Naive thymus-derived CD8-positive, alpha-beta T cell (primary cell): ENCODE measurements around the gene TWIST1. TPM values are rescaled to one million over a fixed set of nuclear protein-coding genes. Genes with fewer than 3 reads are reported as not detected.

ENCODE experiments used
- ATAC-seq, 2 donors: fragments of 150-1000 bp; cut with Tn5 transposase in 1 of 2; sonication (Bioruptor Pico), chemical (Tn5 transposase) in 1 of 2; 1 replicate in 1 of 2; 2 replicates in 1 of 2; pipeline ENCODE4 v1.10.0; 2021; ENCODE audit warnings: mild to moderate bottlenecking in 2 of 2, moderate library complexity in 2 of 2
- POLR2A ChIA-PET: fragments of 350-600 bp; sonication (Branson Sonifier 250); formaldehyde crosslinking; loops from one replicate; lab custom pipeline; 2021; ENCODE audit warnings: antibody characterized with exemption; lab: Charles Lee
- DNase-seq, 10 donors: peaks; one replicate each; pipeline versions ENCODE4 v3.0.0 to v3.0.0-alpha.2; 2020 to 2022
- H3K27ac Mint-ChIP-seq, 10 donors: one replicate each; pipeline ENCODE4 v1.8.0; 2020 to 2022; ENCODE audit warnings: mild to moderate bottlenecking in 10 of 10, mixed read lengths in 10 of 10, moderate library complexity in 4 of 10, inconsistent platforms in 1 of 10
- H3K27me3 Mint-ChIP-seq, 5 donors: one replicate each; pipeline ENCODE4 v1.8.0; 2021 to 2022; ENCODE audit warnings: mixed read lengths in 5 of 5
- H3K36me3 Mint-ChIP-seq, 3 donors: one replicate each; pipeline ENCODE4 v1.8.0; 2020 to 2022; ENCODE audit warnings: mixed read lengths in 3 of 3, mild to moderate bottlenecking in 2 of 3, inconsistent platforms in 1 of 3
- H3K4me1 Mint-ChIP-seq, 4 donors: one replicate each; pipeline ENCODE4 v1.8.0; 2021 to 2022; ENCODE audit warnings: mixed read lengths in 4 of 4
- H3K4me3 Mint-ChIP-seq, 10 donors: one replicate each; pipeline ENCODE4 v1.8.0; 2020 to 2022; ENCODE audit warnings: mild to moderate bottlenecking in 10 of 10, mixed read lengths in 10 of 10, moderate library complexity in 6 of 10, inconsistent platforms in 1 of 10
- H3K9me3 Mint-ChIP-seq, 9 donors: one replicate each; pipeline ENCODE4 v1.8.0; 2020 to 2022; ENCODE audit warnings: mixed read lengths in 9 of 9, mild to moderate bottlenecking in 3 of 9, inconsistent platforms in 1 of 9, moderate library complexity in 1 of 9
- polyA plus RNA-seq, 3 donors: library from polyadenylated mRNA; unstranded; fragments of 300-500 nt; fragmentation: Illumina TruSeq; gene quantifications; one replicate each; pipeline ENCODE4 v1.2.3, GENCODE V29; 2021
- total RNA-seq, 8 experiments: library from RNA in 2 of 8; stranded (reverse) in 2 of 8; gene quantifications; one replicate each; pipeline ENCODE4 v1.2.3 and lab custom pipeline; 2021 to 2026

The TWIST1 gene
- total and polyA plus RNA-seq, 5 experiments from 2014 or later, result not detected

DNA sequence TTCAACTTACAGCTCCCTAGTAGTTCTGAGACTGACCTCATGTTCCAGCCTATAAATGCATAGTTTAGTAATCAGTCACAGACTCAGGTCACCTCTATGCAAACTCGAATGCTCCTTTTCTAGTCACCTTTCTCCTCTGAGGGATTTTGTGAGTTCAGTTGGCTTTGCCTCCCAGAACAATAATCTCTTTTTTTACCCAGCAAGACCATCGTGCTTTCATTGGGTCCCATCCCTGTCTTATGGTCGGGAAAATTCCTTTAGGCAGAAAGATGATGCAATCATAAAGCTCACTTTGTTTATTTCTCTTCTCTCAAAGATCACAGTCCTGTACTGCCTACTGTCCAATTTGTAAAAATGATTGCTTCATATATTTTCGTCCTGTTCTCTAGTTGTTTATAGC, 38.4 kb downstream of the TWIST1 start:
- Mint-ChIP-seq H3K9me3 (peaks cover 0 to 17% (median 4%) of the 10 kb centered on the region in 9 donors), H3K4me3 (no peak overlapping the region), H3K27me3 (no peaks in the 10 kb centered on the region), H3K27ac (no peak overlapping the region), H3K36me3 (no peaks in the 10 kb centered on the region), H3K4me1 (no peaks in the 10 kb centered on the region)
- POLR2A ChIA-PET, result no interaction called here
- DNase-seq (no peak), ATAC-seq (no peak)

DNA sequence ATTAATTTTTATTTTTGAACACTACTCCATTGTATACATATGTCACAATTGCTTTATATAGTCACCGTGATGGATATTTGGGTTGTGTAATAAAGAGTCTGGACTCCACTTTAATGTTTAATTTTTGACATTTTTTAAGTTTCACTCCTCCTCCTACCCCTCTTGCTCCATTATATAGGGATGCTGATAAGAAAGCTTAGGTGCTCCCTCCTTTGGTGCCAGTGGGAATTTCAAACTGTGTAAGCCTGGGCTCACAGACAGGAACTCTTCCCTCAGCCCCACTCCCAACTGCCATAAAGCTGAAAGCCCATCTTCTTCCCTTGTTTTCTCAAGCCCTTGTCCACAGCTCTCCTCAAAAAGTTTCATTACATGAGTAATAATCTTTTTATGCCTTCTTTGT, 47.6 kb downstream of the TWIST1 start:
- Mint-ChIP-seq H3K27me3 (peaks cover 0 to 3% (median 0%) of the 10 kb centered on the region in 5 donors), H3K9me3 (peaks cover 0 to 4% (median 0%) of the 10 kb centered on the region in 9 donors), H3K27ac (no peak overlapping the region), H3K4me3 (peak overlapping the region in 1 of 10 donors; percentile 16), H3K4me1 (no peaks in the 10 kb centered on the region), H3K36me3 (no peaks in the 10 kb centered on the region)
- DNase-seq, result no peak
- POLR2A ChIA-PET, result no interaction called here
- ATAC-seq, result no peak

GRCh38 chr7:19066170-19066569, 51.3 kb downstream of the TWIST1 start:
- no peak for ATAC-seq
- Mint-ChIP-seq H3K27ac (no peak overlapping the region), H3K9me3 (peaks cover 0 to 12% (median 1%) of the 10 kb centered on the region in 9 donors), H3K27me3 (peaks cover 0 to 1% (median 0%) of the 10 kb centered on the region in 5 donors), H3K4me1 (no peaks in the 10 kb centered on the region), H3K36me3 (no peaks in the 10 kb centered on the region), H3K4me3 (no peak overlapping the region)
- DNase-seq, result no peak
- POLR2A ChIA-PET, result no interaction called here

Other genes starting within 250 kb of the TWIST1 start
- not detected for gene FERD3L, start 27.8 kb upstream of the TWIST1 start, total RNA-seq
- not detected for gene FERD3L, start 27.8 kb upstream of the TWIST1 start, polyA plus RNA-seq